Hepatocyte (in vitro differentiated cells): ENCODE measurements around the gene CAMKMT. TPM values are rescaled to one million over a fixed set of nuclear protein-coding genes. Genes with fewer than 3 reads are reported as not detected.

Experiments
- DNase-seq: peaks from one replicate; pipeline ENCODE4 v3.0.0-alpha.2; 2016; ENCODE audit warnings: low spot score
- H2AFZ ChIP-seq: fragments of 200-600 bp; sonication (generic); 2 replicates; pipeline ENCODE4 v1.6.0; 2016; ENCODE audit warnings: antibody characterized with exemption, mild to moderate bottlenecking
- H3K27ac ChIP-seq: fragments of 200-600 bp; sonication (generic); 2 replicates; pipeline ENCODE4 v1.5.1; 2016; ENCODE audit warnings: mild to moderate bottlenecking
- H3K27me3 ChIP-seq: fragments of 200-600 bp; sonication (generic); 2 replicates; pipeline ENCODE4 v1.6.1; 2016
- H3K36me3 ChIP-seq: fragments of 200-600 bp; sonication (generic); replicated peaks from 2 replicates; pipeline ENCODE4 v1.5.1; 2016; ENCODE audit warnings: low read depth; ENCODE audit not compliant: insufficient read depth
- H3K4me1 ChIP-seq: fragments of 200-600 bp; sonication (generic); 2 replicates; pipeline ENCODE4 v1.5.1; 2016; ENCODE audit warnings: mild to moderate bottlenecking, moderate library complexity; ENCODE audit not compliant: insufficient read depth
- H3K4me2 ChIP-seq: fragments of 200-600 bp; sonication (generic); 2 replicates; pipeline ENCODE4 v1.6.0; 2016
- H3K4me3 ChIP-seq: fragments of 200-600 bp; sonication (generic); 2 replicates; pipeline ENCODE4 v1.5.1; 2016; ENCODE audit warnings: mild to moderate bottlenecking
- H3K79me2 ChIP-seq: fragments of 200-600 bp; sonication (generic); 2 replicates; pipeline ENCODE4 v1.6.0; 2017; ENCODE audit warnings: mild to moderate bottlenecking
- H3K9me2 ChIP-seq: fragments of 200-600 bp; sonication (generic); replicated peaks from 2 replicates; pipeline ENCODE4 v1.6.0; 2017; ENCODE audit warnings: mild to moderate bottlenecking; ENCODE audit not compliant: insufficient read depth
- H3K9me3 ChIP-seq: fragments of 200-600 bp; sonication (generic); 2 replicates; pipeline ENCODE4 v1.5.1; 2016; ENCODE audit warnings: low read depth, mild to moderate bottlenecking
- H4K20me1 ChIP-seq: fragments of 200-600 bp; sonication (generic); 2 replicates; pipeline ENCODE4 v1.6.0; 2016; ENCODE audit warnings: mild to moderate bottlenecking; ENCODE audit not compliant: insufficient read depth, poor library complexity, severe bottlenecking
- CTCF ChIP-seq: fragments of 200-600 bp; sonication (generic); IDR thresholded peaks from 2 replicates; pipeline ENCODE4 v1.5.1; 2016; ENCODE audit warnings: antibody characterized with exemption, mild to moderate bottlenecking; ENCODE audit not compliant: poor library complexity
- EZH2 ChIP-seq: fragments of 200-600 bp; sonication (generic); IDR thresholded peaks from 2 replicates; pipeline ENCODE4 v1.6.1; 2016; ENCODE audit warnings: antibody characterized with exemption, mild to moderate bottlenecking, borderline replicate concordance
- EZH2phosphoT487 ChIP-seq: fragments of 200-600 bp; sonication (generic); IDR thresholded peaks from one replicate; pipeline ENCODE4 v1.6.1; 2018; ENCODE audit warnings: antibody characterized with exemption, mild to moderate bottlenecking, low read depth, moderate library complexity; ENCODE audit not compliant: unreplicated experiment, severe bottlenecking
- WGBS: methylation state at CpG from one replicate; pipeline ENCODE4 v1.1.6; 2016; ENCODE audit warnings: low lambda C conversion rate; ENCODE audit errors: missing lambda C conversion rate; 5-methylcytosine and 5-hydroxymethylcytosine counted together
- polyA plus RNA-seq: library from polyadenylated mRNA; unstranded; fragments of >200 nt; fragmentation: Nextera tagmentation; extraction: Ambion mirVana; gene quantifications from 2 replicates; pipeline ENCODE4 v1.2.1, GENCODE V29; 2016
- total RNA-seq: library from RNA; depleted of rRNA; stranded (reverse); fragments of >200 nt; gene quantifications from 2 replicates; pipeline ENCODE4 v1.2.3, GENCODE V29; 2014

CAMKMT gene
- total and polyA plus RNA-seq, 2 experiments from 2014 or later: 10.3 to 12.7 TPM

GRCh38 chr2:44392338-44392943 lies 30.7 kb downstream of the CAMKMT start:
- Histone ChIP-seq H3K79me2 (no peaks in the 10 kb centered on the region), H3K27me3 (no peaks in the 10 kb centered on the region), H2AFZ (no peak overlapping the region), H3K4me1 (no peaks in the 10 kb centered on the region), H3K4me3 (no peak overlapping the region), H3K9me2 (no peaks in the 10 kb centered on the region), H3K27ac (no peak overlapping the region), H3K9me3 (no peaks in the 10 kb centered on the region), H3K4me2 (no peak overlapping the region), H4K20me1 (no peaks in the 10 kb centered on the region), H3K36me3 (no peaks in the 10 kb centered on the region)
- 38% methylated on average over 3 of the region's 3 CpGs for WGBS
- DNase-seq: peak; percentile 65
- TF ChIP-seq EZH2phosphoT487 (no peak), CTCF (peak; percentile 77)

GRCh38 chr2:44397447-44398175 lies 35.9 kb downstream of the CAMKMT start:
- Histone ChIP-seq H3K27ac (no peak overlapping the region), H3K36me3 (no peaks in the 10 kb centered on the region), H3K27me3 (no peaks in the 10 kb centered on the region), H2AFZ (no peak overlapping the region), H3K79me2 (no peaks in the 10 kb centered on the region), H3K9me3 (no peaks in the 10 kb centered on the region), H3K4me3 (no peak overlapping the region), H3K4me1 (no peaks in the 10 kb centered on the region), H3K9me2 (no peaks in the 10 kb centered on the region), H4K20me1 (no peaks in the 10 kb centered on the region), H3K4me2 (peak overlapping the region; percentile 68)
- DNase-seq: no peak
- no peak for TF ChIP-seq CTCF
- no peak for TF ChIP-seq EZH2phosphoT487
- no peak for TF ChIP-seq EZH2
- WGBS: 36% methylated on average over 7 of the region's 7 CpGs

- no peak for TF ChIP-seq EZH2phosphoT487
- no peak for TF ChIP-seq CTCF
- TF ChIP-seq EZH2: no peak
- no peaks in the 10 kb centered on the region for H3K9me3 ChIP-seq
- 61% methylated on average over 6 of the region's 6 CpGs for WGBS
- no peak overlapping the region for H2AFZ ChIP-seq
- no peaks in the 10 kb centered on the region for H3K36me3 ChIP-seq
- H3K4me1 ChIP-seq: no peaks in the 10 kb centered on the region
- H4K20me1 ChIP-seq: no peaks in the 10 kb centered on the region
- H3K4me2 ChIP-seq: peak overlapping the region; percentile 68
- no peaks in the 10 kb centered on the region for H3K79me2 ChIP-seq
- H3K27me3 ChIP-seq: no peaks in the 10 kb centered on the region
- H3K4me3 ChIP-seq: no peak overlapping the region
- no peak for DNase-seq
- no peaks in the 10 kb centered on the region for H3K9me2 ChIP-seq
- no peak overlapping the region for H3K27ac ChIP-seq
Measured at GRCh38 chr2:44398243-44398897, 36.6 kb downstream of the CAMKMT start.
